GM12878 (cell line): Measurements from ENCODE around the gene FAM193A. TPM values are rescaled to one million over a fixed set of nuclear protein-coding genes. Genes with fewer than 3 reads are reported as not detected.
A peak's percentile ranks its signal among the peaks of the same experiment; 100 is the strongest.
"Not testable (repeated sequence)": the region's sequence is repeated elsewhere in the genome, so short reads cannot be mapped to it uniquely, and the experiment has no call there.

Experiments
- ATAC-seq: fragments of 200-7000 bp; cut with Tn5 transposase; 3 replicates; pipeline ENCODE4 v1.9.1; 2020; ENCODE audit warnings: mild to moderate bottlenecking, moderate library complexity
- BruUV-seq: library from RNA; stranded (reverse); fragments of 400-500 nt; replicated peaks from 2 replicates; lab custom pipeline; 2021; lab: Mats Ljungman, UMichigan
- CTCF ChIA-PET: fragments of 300-600 bp; sonication (Branson Sonifier 250); formaldehyde crosslinking; extraction: SDS; loops from one replicate; lab custom pipeline; 2021; ENCODE audit warnings: inconsistent platforms; lab: Yijun Ruan, JAX
- POLR2A ChIA-PET: fragments of 350-600 bp; formaldehyde crosslinking; extraction: SDS; loops from one replicate; lab custom pipeline; 2021; ENCODE audit warnings: inconsistent platforms; lab: Charles Lee
- RAD21 ChIA-PET: fragments of 300-600 bp; sonication (Branson Sonifier 250); formaldehyde crosslinking; loops from one replicate; lab custom pipeline; 2023; ENCODE audit warnings: antibody characterized with exemption; ENCODE audit not compliant: unreplicated experiment; lab: Charles Lee
- SMC1A ChIA-PET: fragments of 300-600 bp; sonication (Branson Sonifier 250); formaldehyde crosslinking; loops from one replicate; lab custom pipeline; 2023; ENCODE audit not compliant: unreplicated experiment, uncharacterized antibody; lab: Charles Lee
- DNase-seq: peaks from one replicate; pipeline ENCODE4 v3.0.0-alpha.2; 2011; ENCODE audit warnings: low read depth, low spot score
- FAIRE-seq: peaks from 3 replicates; lab custom pipeline; 2011; peaks lifted over from hg19 to GRCh38; lab: Jason Lieb, UNC
- H2AFZ ChIP-seq: 2 replicates; pipeline ENCODE4 v1.6.0; 2011; ENCODE audit warnings: low read depth, low read length, control low read depth; ENCODE audit not compliant: control insufficient read depth
- H3K27ac ChIP-seq: 2 replicates; pipeline ENCODE4 v1.5.1; 2011; ENCODE audit warnings: control low read depth; ENCODE audit not compliant: control insufficient read depth, insufficient read depth
- H3K27me3 ChIP-seq, 2 experiments: replicated peaks in 1 of 2; 2 replicates each; pipeline versions ENCODE4 v1.6.0 to v1.6.1; 2011; ENCODE audit warnings: low read length in 1 of 2; ENCODE audit not compliant: control insufficient read depth in 2 of 2, insufficient read depth in 2 of 2
- H3K36me3 ChIP-seq, 2 experiments: 2 replicates each; pipeline ENCODE4 v1.5.1; 2011; ENCODE audit warnings: low read length in 1 of 2; ENCODE audit not compliant: control insufficient read depth in 2 of 2, insufficient read depth in 2 of 2
- H3K4me1 ChIP-seq: 2 replicates; pipeline ENCODE4 v1.6.1; 2011; ENCODE audit warnings: mild to moderate bottlenecking, low read length, moderate library complexity, mixed read lengths; ENCODE audit not compliant: control insufficient read depth, insufficient read depth
- H3K4me2 ChIP-seq: 2 replicates; pipeline ENCODE4 v1.6.0; 2011; ENCODE audit warnings: control low read depth; ENCODE audit not compliant: control insufficient read depth, insufficient read depth
- H3K4me3 ChIP-seq: fragments of 200-600 bp; sonication (generic); 2 replicates; pipeline ENCODE4 v1.5.1; 2016
- H3K79me2 ChIP-seq: 2 replicates; pipeline ENCODE4 v1.6.0; 2011; ENCODE audit warnings: low read length; ENCODE audit not compliant: control insufficient read depth, insufficient read depth
- H3K9ac ChIP-seq: 2 replicates; pipeline ENCODE4 v1.8.0; 2011; ENCODE audit warnings: low read length, control low read depth, mixed read lengths; ENCODE audit not compliant: control insufficient read depth, insufficient read depth
- H3K9me3 ChIP-seq: replicated peaks from 3 replicates; pipeline ENCODE4 v1.5.1; 2011; ENCODE audit warnings: mild to moderate bottlenecking, low read length; ENCODE audit not compliant: control insufficient read depth, insufficient read depth
- H4K20me1 ChIP-seq: 2 replicates; pipeline ENCODE4 v1.6.0; 2011; ENCODE audit not compliant: control insufficient read depth, insufficient read depth
- POLR2A ChIP-seq: IDR thresholded peaks from 2 replicates; pipeline ENCODE4 v1.6.1; 2011; ENCODE audit warnings: low read depth, mild to moderate bottlenecking, low read length
- USF2 ChIP-seq: IDR thresholded peaks from 2 replicates; pipeline ENCODE4 v1.6.1; 2011; ENCODE audit warnings: low read depth, low read length, improper control_type of control experiment, borderline replicate concordance
- WGBS: methylation state at CpG from one replicate; pipeline ENCODE4 v1.1.6; 2016; ENCODE audit warnings: low lambda C conversion rate; ENCODE audit not compliant: insufficient replicate concordance, insufficient coverage; ENCODE audit errors: missing lambda C conversion rate; 5-methylcytosine and 5-hydroxymethylcytosine counted together
- in situ Hi-C: fragments of 300-500 bp; cut with MboI; formaldehyde crosslinking; loops from 9 replicates; pipeline ENCODE4 v1.14.3; 2018; ENCODE audit warnings: mixed read lengths
- intact Hi-C: fragments of 100-400 bp; cut with micrococcal nuclease; formaldehyde crosslinking; loops from one replicate; pipeline ENCODE4 v1.14.2; 2022; ENCODE audit not compliant: unreplicated experiment
- polyA plus RNA-seq, 11 experiments: library from polyadenylated mRNA; depleted of rRNA in 4 of 11; unstranded in 6 of 11; stranded (reverse) in 5 of 11; fragments of >200 nt; fragmentation: Nextera tagmentation in 4 of 11; fragmentation: Illumina TruSeq in 1 of 11; extraction: Ambion mirVana in 4 of 11; extraction: Trizol in 1 of 11; gene quantifications; 1 replicate in 1 of 11; 2 replicates in 10 of 11; pipeline versions ENCODE4 v1.2.1 to v1.2.3, GENCODE V29; 2011 to 2016; ENCODE audit warnings: inconsistent platforms in 2 of 11, missing spikeins in 2 of 11, low read depth in 1 of 11
- total RNA-seq, 4 experiments: library from RNA; depleted of rRNA in 3 of 4; stranded (reverse); fragments of >200 nt in 3 of 4; fragmentation: Illumina TruSeq in 1 of 4; extraction: Trizol in 1 of 4; gene quantifications; 2 replicates each; pipeline versions ENCODE4 v1.2.1 to v1.2.3, GENCODE V29; 2013 to 2021

Gene FAM193A
- total and polyA plus RNA-seq, 10 of the 15 experiments (the other 5 are each of a cell fraction or from before 2014, with no cell fraction given) = 0.52 to 23.3 (median 7.4) TPM

DNA sequence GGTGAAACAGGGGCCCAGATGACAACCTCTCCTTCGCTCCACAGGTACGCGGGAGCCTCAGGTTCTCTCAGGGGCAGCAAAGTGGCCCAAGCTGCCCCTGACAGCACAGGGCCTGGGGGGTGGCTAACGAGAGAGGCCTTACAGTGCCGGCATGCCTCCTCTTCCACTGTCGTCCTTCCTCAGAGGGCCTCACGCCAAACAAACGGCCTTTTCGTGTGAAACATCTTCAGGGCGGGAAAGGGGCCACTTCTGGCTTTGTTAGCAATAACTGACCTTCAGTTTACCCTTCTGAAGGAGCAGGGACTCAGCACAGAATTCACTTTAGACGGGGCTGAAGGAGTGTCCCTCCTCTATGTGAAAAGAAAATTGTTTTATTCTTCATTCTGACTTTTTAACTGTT is 21.5 kb upstream of the FAM193A start:
- intact Hi-C loops, ATAC-seq, POLR2A ChIA-PET, SMC1A ChIA-PET, H3K9me3 ChIP-seq, H4K20me1 ChIP-seq, H3K4me3 ChIP-seq, H3K4me2 ChIP-seq, RAD21 ChIA-PET, H3K27ac ChIP-seq, DNase-seq, BruUV-seq, H3K9ac ChIP-seq, CTCF ChIA-PET, H3K79me2 ChIP-seq, in situ Hi-C loops, FAIRE-seq, H2AFZ ChIP-seq, H3K27me3 ChIP-seq: not testable (repeated sequence)
- Histone ChIP-seq H3K4me1 (peaks cover 19% of the 10 kb centered on the region), H3K36me3 (peaks cover 26 to 36% of the 10 kb centered on the region in 2 experiments)
- WGBS = over 99% methylated on average over 11 of the region's 11 CpGs

GRCh38 chr4:2515830-2516550 is 20.5 kb upstream of the FAM193A start:
- DNase-seq (no peak), ATAC-seq (no peak), FAIRE-seq (no peak)
- Histone ChIP-seq H3K36me3 (peaks cover 26 to 28% of the 10 kb centered on the region in 2 experiments), H3K4me1 (peaks cover 8% of the 10 kb centered on the region), H3K27me3 (no peaks in the 10 kb centered on the region), H3K4me2 (no peak overlapping the region), H4K20me1 (no peaks in the 10 kb centered on the region; the same call in 1 of the 2 replicates), H2AFZ (no peak overlapping the region), H3K9me3 (no peaks in the 10 kb centered on the region), H3K4me3 (no peak overlapping the region), H3K27ac (no peak overlapping the region), H3K9ac (no peak overlapping the region), H3K79me2 (no peaks in the 10 kb centered on the region)
- intact Hi-C loops (no loop called here), in situ Hi-C loops (no loop called here)
- TF ChIP-seq USF2 (no peak), POLR2A (peak; percentile 64; the same call in 1 of the 2 replicates)
- RAD21 ChIA-PET = no interaction called here
- WGBS = 66% methylated on average over 4 of the region's 4 CpGs
- no TSS peak for BruUV-seq
- POLR2A ChIA-PET = no interaction called here
- CTCF ChIA-PET = no interaction called here
- SMC1A ChIA-PET = interaction anchor here (1.1 kb wide), 1 partner anchor 19 kb away, joined by 4 read pairs; no protein-coding TSS in a partner anchor
